GM19452 (cell line): Measurements from ENCODE around the gene GLRB.
"Not testable (repeated sequence)": the region's sequence is repeated elsewhere in the genome, so short reads cannot be mapped to it uniquely, and the experiment has no call there.

ENCODE experiments used
- ATAC-seq: cut with Tn5 transposase; IDR thresholded peaks from one replicate; pipeline ENCODE4 v1.9.1; 2021; ENCODE audit not compliant: unreplicated experiment

GLRB gene

DNA sequence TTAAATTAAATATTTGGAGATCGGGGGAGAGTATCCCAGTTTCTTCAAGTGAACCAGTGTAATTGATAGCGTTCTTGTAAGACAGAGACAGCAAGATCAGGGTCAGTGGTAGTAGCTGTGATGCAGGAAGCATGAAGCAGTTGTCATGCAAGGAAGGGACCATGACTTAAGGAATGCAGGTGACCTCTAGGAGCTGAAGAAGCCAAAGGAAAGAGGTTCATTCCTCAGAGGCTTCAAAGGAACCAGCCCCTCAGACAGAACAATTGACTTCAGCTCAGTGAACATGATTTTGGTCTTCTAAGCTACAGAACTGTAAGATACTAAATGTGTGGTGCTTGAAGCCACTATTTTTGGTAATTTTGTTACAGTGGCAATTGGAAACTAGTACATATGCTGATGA, 51.6 kb downstream of the GLRB start:
- ATAC-seq: no peak

DNA sequence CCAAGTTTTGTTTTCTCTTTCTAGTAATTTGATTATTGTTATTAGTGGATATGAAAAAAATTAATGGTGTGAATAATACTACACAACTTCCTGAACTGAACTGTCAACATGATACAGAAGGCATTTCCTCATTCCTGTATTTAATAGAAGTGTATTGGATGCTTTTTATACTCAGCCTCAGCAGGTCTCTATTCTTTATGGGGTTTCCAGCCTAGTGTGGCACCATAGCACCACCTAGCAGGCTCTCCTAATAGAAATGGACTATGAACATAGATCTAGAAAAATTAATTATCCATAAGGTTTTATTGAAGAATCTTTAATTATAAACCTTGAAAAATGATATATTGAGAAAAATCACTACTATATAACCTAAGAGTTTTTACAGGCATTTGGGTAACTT, 52.4 kb downstream of the GLRB start:
- no peak for ATAC-seq

DNA sequence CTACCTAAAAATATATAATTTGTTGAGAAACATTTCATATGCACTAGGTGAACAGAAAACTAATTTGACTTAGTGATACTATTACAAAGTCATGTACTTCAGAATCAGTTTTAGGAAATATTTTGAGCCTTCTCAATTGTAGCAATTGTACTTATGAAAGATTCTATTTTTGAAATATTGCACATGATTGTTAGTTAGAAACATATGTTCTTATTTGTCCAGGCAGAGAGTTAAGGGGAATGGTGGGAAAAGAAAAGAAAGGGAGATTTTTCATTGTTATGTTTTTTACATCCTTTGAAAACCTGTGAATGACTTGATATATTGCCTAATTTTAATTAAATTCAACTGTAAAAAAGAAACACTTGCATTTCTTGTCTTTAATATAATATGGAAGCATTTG, 66.0 kb downstream of the GLRB start:
- no peak for ATAC-seq

DNA sequence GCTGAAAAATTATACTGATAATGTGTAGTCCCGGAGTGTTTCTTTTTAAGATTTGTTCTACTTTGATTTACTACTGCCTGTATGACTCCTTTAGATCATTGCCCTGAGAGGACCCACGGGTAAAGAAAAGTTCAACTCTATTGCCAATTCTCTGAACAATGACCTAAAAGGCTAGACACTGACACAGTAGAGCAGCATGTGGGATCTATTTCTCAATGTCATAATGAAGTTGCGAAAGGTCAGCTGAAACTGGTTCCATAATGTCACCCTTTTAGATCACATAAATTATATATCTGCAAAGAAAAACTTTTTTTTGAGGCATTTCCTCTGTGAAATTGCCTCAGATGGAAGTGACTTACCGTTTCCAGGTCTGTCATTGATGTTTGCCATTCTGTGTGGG, 67.4 kb downstream of the GLRB start:
- no peak for ATAC-seq

DNA sequence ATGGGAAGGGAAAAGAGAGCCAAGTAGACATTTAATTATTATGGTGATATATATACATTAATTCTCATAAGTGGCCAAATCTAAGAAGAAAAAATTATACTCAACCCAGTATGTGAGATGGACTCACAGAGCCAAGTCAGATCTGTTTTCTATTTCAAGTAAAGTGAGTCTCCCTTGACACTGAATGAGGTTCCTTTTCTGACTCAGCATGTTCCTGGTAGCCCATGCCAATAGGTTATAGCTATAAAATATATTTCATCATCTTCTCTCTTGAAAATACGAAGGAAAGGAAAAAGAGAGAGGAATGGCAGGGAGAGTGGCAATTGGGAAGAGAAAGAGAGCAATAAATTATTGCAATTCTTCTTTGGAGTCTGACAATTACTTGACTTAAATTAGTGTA, 75.8 kb downstream of the GLRB start:
- ATAC-seq: no peak

DNA sequence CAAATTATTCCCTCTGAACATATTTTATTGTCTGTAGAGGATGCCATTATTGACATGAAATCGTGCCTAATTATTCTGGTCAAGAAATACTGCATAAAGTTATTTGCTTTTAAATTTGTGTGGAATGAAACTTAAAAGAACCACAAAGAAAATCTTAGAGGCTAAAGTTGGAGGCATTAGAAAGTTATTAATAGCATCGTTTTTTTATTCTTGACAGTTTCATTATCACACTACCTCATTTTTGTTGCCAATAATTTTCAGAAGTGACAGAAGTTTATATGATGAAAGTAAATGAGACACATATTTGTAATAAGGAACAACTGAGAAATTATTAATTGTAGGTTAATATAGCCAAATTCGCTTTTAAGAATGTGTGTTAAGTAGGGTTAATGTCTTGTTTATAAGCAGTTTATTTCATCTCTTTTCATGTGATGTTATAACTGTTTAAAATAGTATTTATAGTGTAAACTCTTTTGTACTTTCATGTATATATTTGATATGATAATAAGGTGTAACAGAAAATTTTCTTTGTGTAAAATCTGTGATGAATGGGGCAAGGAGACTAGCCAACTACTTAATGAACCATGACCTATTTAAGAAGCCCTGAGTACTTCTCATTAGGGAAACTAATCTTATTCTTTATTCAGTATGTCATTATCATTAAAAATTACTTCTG, 90.1 kb downstream of the GLRB start:
- ATAC-seq: no peak

DNA sequence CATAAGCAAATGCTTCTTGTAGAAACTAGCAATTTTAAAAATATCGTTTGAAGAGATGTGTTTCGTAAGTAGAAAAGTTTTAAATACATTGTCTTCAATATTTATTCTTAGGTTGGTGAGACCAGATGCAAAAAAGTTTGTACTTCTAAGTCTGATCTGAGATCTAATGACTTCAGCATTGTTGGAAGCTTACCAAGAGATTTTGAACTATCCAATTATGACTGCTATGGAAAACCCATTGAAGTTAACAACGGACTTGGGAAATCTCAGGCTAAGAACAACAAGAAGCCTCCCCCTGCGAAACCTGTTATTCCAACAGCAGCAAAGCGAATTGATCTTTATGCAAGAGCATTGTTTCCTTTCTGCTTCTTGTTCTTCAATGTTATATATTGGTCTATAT, 94.4 kb downstream of the GLRB start:
- no peak for ATAC-seq

DNA sequence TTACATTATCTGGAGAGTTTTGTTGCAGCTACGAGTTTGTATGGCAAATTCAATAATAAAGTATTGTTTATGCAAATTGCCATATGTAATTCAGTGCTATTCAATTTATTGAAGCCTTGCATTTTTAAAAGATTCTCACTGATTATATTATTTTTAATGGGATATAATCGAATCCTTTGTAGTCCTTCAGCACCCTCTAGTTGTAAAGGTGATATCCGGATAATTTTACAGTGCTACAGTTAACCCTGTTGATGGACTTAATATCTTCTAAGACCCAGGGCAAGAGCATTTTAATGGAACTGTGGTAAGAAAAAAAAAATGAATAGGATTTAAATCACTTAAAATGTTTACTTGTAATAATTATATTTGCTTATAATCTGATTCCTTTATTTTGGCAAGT, 96.1 kb downstream of the GLRB start:
- no peak for ATAC-seq

DNA sequence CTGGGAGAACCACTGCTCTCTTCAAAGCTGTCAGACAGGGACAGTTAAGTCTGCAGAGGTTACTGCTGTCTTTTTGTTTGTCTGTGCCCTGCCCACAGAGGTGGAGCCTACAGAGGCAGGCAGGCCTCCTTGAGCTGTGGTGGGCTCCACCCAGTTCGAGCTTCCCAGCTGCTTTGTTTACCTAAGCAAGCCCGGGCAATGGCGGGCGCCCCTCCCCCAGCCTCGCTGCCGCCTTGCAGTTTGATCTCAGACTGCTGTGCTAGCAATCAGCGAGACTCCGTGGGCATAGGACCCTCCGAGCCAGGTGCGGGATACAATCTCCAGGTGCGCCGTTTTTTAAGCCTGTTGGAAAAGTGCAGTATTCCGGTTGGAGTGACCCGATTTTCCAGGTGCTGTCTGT, 104.3 kb downstream of the GLRB start:
- ATAC-seq: not testable (repeated sequence)

DNA sequence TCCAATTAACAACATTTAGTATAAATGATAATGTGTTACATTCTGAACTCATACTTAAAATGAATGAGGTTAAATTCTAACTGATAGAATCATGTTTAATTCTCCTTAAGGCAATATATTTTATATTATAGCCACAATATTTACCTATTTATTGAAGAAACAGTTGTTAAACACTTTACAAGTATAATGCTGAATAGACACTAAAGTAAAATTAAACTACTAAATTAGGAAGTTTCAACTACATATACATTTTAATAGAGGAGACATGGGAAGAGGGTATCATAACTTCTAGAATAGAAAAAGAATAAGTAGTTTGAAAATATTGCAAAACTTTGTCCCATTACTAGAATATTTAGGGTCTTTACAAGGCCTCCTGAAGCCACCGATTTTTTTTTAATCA, 108.3 kb downstream of the GLRB start:
- ATAC-seq: no peak

DNA sequence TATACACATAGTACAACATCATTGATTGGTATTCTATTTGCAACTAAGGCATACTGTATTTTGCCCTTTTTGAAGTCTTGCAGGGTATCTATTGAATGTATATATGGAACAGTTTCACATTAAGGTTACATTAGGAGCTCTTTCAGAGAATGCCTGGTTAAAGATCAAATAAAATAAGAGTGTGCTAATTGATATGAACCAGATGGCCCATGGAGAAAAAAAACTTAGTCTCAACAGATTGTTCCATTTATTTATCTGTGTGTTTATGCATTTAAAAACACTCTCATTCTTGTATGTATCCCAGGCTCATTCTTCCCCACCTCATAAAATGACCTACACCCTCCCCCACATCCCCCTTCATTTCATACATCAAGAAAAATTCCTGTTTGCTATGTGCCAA, 109.4 kb downstream of the GLRB start:
- ATAC-seq: no peak

DNA sequence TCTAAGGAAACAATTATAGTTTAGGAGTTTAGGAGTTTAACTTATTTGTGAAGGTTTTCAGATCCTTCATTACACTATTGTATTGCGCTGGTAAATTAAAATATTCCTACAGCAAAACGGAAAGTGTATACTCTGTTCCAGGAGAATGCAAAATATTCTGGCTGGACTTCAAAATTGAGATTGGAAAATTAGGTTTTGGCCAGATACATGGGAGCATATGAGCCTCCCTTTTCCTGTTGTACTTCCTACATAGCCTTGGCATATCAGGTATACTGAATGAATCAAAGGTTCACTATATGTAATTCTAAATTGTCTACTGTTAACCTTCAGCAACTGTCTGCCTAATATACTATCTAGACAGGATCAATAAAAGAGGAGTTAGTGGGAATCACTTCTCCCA, 119.4 kb downstream of the GLRB start:
- ATAC-seq: no peak

DNA sequence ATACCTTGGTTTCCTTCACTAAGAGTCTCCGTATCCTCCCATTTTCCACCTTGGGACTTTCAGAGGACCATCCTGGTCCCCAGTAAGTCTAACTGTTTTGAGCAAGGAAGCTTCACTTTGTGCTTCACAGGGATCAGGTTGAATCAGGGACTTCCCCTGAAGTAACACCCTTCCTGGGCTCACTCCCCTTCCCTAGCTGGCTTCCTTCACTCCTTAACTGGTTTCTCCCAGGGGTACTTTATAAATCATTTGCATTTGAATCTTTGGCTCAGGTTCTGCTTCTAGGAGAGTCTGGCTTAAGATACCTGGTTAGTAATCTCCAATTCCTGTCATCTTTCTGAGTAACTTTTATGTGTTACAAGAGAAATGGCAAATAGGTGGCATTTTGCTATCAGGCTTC, 120.1 kb downstream of the GLRB start:
- ATAC-seq: no peak

DNA sequence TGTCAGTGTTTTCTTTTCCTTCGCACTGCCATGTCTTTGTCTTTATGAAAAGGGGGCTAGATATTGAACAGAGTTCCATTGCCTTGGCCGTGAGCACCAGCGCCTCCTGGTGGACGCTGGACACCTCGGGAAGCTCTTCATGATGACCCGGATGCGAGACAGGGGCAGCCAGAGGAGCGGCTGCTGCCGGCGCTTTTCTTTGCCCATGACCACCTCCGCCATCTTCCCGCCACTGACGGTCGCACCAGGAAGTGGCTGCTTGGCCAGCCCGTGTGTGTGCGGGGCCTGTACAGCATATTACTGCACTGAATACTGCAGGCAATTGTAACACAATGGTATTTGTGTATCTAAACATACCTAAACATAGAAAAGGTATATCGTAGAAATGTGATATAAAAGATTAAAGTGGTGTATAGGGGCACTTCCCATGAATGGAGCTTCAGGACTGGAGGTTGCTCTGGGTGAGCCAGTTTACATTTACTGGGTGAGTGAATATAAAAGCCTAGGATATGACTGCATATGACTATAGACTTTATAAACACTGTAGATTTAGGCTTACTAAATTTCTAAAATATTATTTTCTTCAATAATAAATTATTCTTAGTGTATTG, 128.8 kb downstream of the GLRB start:
- ATAC-seq: no peak

DNA sequence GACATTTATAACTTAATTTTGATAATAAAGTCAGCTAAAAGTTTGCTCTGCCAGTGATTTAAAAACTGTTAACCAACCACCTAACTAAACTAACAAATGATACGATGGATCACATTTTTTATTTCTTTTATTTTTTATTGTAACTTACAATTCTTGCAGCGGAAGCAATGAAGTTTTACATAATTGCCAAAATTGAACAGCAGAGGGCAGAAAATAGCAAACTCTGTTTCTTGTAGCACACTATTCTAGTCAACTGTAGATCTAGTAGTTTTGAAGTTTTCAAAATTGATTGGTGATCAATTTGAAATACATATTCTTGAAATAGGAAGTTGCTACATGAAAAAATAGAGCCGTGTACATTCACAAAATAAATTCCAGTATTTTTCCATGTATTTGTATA, 141.8 kb downstream of the GLRB start:
- no peak for ATAC-seq

DNA sequence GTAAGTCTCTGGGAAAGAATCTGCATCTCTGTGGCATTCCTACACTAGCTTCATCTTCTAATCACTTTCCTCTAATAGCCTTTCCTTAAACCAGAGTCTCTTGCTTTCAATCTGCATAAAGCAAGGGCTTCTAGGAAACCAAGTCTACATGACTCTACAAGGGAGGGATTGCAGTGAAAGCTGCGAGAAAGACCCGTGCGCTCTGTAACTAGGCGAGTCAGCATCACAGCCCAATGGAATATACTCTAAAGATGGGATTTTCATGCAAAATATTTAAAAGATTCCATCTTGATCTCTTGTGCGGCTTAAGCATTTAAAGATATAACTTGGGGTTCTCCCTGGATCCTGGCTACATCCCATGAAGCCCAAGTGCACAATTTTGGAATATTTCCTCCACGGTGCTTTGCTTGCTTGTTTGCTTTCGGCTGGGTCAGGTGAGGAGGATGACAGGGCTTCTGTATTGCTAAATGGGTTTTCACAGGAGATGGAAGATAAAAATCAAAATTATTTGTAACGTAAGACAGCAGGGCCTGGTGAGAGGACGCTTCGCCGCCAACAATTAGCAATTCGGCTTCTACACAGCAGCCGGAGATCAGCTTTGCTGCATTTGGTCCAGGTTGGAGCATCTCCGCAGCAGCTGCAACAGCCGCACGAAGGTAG, 143.9 kb downstream of the GLRB start:
- ATAC-seq: no peak

DNA sequence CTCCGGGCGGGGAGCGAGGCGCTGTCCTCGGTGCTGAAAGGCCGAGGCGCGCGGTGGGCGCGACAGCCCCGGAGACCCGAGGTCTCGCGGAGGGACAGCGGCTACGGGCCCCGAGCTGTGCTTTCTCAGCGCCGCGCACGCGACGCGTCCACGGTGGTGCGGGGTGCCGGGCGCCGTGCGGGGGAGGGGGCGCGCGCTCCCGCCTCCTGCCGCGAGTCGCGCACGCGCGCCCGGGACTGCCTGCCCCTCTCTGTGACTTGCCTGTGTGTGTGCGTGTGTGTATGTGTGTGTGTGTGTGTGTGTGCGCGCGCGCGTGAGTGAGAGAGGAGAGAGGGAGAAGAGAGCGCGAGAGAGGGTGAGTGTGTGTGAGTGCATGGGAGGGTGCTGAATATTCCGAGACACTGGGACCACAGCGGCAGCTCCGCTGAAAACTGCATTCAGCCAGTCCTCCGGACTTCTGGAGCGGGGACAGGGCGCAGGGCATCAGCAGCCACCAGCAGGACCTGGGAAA, 144.5 kb downstream of the GLRB start, which contains the start of gene GRIA2:
GRIA2 (plus strand) TSS at position 358 of the 511 bp plus-strand sequence. CDS start 315 bp downstream, outside the sequence.
- ATAC-seq: no peak

DNA sequence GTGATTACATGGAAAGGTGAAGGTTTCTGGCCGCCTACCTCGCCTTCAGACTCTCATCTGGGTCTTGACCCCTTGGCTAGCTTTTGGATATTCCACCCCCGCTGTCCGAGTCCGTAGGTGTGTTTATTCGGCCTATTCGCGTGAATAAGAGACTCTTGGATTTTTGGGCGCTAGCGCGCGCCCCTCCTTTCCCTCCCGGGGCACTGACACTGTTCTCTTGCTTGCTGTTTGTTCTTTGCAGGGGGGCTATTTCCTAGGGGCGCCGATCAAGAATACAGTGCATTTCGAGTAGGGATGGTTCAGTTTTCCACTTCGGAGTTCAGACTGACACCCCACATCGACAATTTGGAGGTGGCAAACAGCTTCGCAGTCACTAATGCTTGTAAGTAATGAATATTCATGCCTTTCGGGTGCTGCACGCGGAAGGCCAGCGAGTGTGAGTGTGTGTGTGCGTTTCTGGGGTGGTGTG, 145.5 kb downstream of the GLRB start:
- ATAC-seq: no peak
